ENCODE measurements around the gene KIAA1671. TPM values are rescaled to one million over a fixed set of nuclear protein-coding genes. Genes with fewer than 3 reads are reported as not detected.

KIAA1671 gene
- total RNA-seq, 1 donor from 2014 or later: 40.7 TPM

DNA sequence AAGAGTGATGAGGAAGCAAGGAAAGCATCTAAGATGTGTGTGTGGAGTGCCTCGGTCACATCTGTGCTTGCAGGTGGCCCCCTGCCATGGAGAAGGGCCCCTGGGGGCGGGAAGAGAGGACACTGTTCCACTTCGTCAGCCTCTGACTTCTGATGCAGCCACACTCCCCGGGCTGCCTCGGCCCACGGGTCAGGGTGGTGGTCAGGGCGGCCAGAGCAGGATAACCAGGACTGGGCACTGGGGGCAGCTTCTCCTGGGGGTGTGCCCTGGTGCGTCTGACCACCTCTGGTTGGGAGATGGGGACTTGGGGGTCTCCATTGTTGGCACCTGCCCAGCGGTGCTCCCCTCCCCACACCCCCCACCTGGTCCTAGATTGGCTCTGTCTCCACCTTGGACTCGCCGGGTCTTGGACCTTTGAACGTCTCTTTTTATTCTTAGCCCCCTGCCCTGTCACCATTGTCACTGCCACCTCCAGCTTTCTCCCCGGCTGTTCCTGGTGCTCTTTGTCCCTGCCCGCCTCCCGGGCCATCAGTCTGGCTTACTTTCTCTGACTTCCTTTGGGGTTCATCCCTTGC, 114.4 kb downstream of the KIAA1671 start:
- Histone ChIP-seq H3K4me1 (peaks cover 20% of the 10 kb centered on the region), H3K27ac (no peak overlapping the region), H3K36me3 (no peaks in the 10 kb centered on the region), H3K4me3 (no peak overlapping the region), H3K27me3 (ENCODE audit: low read depth) (no peaks in the 10 kb centered on the region), H3K9me3 (no peaks in the 10 kb centered on the region)
- ATAC-seq (no peak), DNase-seq (no peak)
- intact Hi-C loops (cut with DNase I): no loop called here
- no peak for TF ChIP-seq CTCF (IDR thresholded peaks at IDR 0.05)

DNA sequence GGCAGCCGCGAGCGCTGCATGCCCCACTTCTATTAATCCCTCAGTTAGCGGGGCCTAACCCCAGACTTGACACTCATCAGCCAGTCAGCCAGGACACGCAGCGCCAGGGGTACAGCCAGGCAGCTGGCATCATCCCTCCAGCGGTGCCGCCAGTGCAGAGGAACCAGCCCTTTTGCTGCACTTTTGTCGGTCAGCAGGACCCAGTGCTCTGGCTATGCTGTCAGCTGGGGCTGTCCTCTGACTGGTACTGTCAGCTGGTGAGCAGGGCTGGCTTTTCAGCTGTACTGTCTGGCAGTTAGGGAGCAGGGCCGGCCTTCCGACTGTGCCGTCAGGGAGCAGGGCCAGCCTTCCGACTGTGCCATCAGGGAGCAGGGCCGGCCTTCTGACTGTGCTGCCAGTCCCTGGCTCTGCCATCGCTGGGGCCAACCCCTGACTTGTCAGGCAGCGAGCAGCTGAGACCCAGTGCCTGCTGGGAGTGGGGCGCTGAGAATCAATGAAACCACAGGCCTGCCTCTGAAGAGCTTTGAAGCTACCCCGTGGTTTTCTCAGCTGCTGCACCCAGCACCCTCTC, 115.4 kb downstream of the KIAA1671 start:
- H3K9me3 ChIP-seq: no peaks in the 10 kb centered on the region
- H3K4me1 ChIP-seq: peaks cover 20% of the 10 kb centered on the region
- no peaks in the 10 kb centered on the region for H3K27me3 ChIP-seq (ENCODE audit: low read depth)
- intact Hi-C loops (cut with DNase I): no loop called here
- H3K27ac ChIP-seq: peak overlapping the region; percentile 56
- no peak overlapping the region for H3K4me3 ChIP-seq
- DNase-seq: peak; percentile 52
- H3K36me3 ChIP-seq: no peaks in the 10 kb centered on the region
- ATAC-seq: peak; percentile 57 to 61
- TF ChIP-seq CTCF (IDR thresholded peaks at IDR 0.05): no peak

- Histone ChIP-seq H3K27me3 (ENCODE audit: low read depth) (no peaks in the 10 kb centered on the region), H3K36me3 (no peaks in the 10 kb centered on the region), H3K9me3 (no peaks in the 10 kb centered on the region), H3K4me3 (no peak overlapping the region), H3K4me1 (peaks cover 20% of the 10 kb centered on the region), H3K27ac (peak overlapping the region; percentile 39)
- intact Hi-C loops (cut with DNase I): no loop called here
- DNase-seq: no peak
- TF ChIP-seq CTCF (IDR thresholded peaks at IDR 0.05): no peak
- no peak for ATAC-seq
Measured at GRCh38 chr22:25068707-25069106, 116.2 kb downstream of the KIAA1671 start.

GRCh38 chr22:25069426-25069757, 116.9 kb downstream of the KIAA1671 start:
- no peak for TF ChIP-seq CTCF (IDR thresholded peaks at IDR 0.05)
- Histone ChIP-seq H3K4me1 (peaks cover 20% of the 10 kb centered on the region), H3K27ac (peak overlapping the region; percentile 39), H3K9me3 (no peaks in the 10 kb centered on the region), H3K36me3 (no peaks in the 10 kb centered on the region), H3K27me3 (ENCODE audit: low read depth) (no peaks in the 10 kb centered on the region), H3K4me3 (no peak overlapping the region)
- intact Hi-C loops (cut with DNase I): no loop called here
- ATAC-seq (no peak), DNase-seq (no peak)

DNA sequence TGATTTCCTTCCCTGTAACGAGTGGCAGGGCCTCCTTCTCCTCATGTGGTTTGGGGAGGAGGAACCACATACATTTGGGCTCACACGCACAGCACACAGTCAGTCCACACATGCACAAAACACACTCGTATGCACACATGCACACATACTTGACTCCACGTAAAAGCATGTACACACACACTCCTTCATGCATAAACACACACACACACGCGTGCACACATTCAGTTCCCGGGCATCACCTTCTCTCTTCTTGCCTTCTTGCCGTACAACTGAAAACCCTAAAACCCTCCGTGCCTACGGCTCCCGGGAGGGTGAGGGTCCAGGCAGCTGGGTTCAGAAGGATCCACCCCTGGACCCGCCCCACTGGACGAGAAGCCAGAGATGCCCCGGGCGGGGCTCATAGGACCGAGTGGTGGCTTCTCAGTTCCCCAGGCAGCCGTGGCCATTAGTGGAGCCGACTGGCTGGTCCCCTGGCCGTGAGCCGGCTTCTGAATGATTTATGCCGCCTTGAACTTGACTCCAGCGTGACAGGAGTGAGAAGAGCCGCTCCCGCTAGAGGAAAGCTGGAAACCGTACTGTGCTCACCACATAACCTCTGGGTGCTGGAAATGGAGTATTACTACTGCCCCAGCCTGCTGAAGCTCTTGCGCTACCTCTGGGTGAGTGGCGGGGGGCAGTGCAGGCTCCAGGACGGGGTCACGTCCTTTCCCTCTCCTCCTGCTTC, 117.4 kb downstream of the KIAA1671 start:
- H3K4me3 ChIP-seq: peak overlapping the region; percentile 43
- DNase-seq (no peak), ATAC-seq (peak; percentile 46 to 57)
- peak overlapping the region; percentile 39 for H3K27ac ChIP-seq
- intact Hi-C loops (cut with DNase I): no loop called here
- peaks cover 20% of the 10 kb centered on the region for H3K4me1 ChIP-seq
- no peaks in the 10 kb centered on the region for H3K9me3 ChIP-seq
- H3K36me3 ChIP-seq: no peaks in the 10 kb centered on the region
- TF ChIP-seq CTCF (IDR thresholded peaks at IDR 0.05): no peak
- H3K27me3 ChIP-seq (ENCODE audit: low read depth): no peaks in the 10 kb centered on the region

Data from lower lobe of right lung (tissue), 2 donors.